HG03196 (cell line): Measurements from ENCODE around the gene TNFSF11.

Experiments
- ATAC-seq: cut with Tn5 transposase; IDR thresholded peaks from one replicate; pipeline ENCODE4 v1.9.1; 2021; ENCODE audit not compliant: unreplicated experiment

TNFSF11 gene

GRCh38 chr13:42607546-42607945 lies 33.6 kb downstream of the TNFSF11 start:
- ATAC-seq = no peak

DNA sequence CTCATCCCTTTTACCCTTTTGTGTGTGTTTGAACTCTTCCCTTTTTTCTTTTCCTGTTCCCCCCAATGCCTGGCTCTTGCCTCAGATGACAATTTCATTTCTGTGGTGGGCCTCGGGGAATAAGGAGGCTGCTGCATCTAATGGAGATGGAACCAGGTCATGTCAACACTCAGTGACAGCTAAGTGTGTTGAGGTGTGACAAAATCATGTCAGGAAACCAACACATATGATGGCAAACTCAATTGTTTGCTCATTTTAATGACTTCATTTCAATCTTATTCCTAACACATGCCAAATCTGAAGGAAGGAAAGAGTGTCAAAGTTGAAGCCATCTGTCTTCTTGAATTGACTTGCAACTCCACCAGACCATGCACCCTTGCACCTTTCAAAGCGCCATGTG lies 36.7 kb downstream of the TNFSF11 start:
- no peak for ATAC-seq

DNA sequence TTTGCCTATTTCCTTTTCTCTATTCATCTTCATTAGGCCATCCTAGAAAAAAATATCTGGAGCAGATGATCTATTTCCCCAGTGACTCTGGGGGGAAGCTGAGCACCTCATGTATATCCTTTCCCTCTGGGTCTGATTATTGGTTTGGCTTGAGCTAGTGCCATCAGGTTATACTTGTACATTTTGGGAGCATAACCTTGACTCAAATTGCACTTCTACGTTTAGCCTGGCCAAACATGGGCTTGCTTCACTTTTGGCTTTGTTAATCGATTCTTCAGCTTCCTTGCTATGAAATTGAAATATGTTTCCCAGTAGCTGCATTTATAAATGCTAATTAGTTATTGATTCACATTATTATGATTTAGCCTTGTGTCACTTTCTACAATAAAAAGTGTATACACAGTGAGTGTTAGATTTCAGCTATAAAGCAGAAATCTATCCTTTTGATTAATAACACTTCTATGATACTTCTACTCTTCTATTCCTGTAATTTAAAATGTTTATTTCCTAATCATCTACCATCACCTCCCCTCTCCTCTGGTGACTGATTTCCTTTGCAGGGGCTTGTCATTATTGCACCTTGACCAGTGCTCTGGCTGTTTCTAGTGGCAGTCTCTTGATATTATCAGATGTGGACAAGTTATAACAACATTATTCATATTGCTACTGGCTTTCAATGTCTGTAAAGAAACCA lies 37.3 kb downstream of the TNFSF11 start:
- no peak for ATAC-seq

DNA sequence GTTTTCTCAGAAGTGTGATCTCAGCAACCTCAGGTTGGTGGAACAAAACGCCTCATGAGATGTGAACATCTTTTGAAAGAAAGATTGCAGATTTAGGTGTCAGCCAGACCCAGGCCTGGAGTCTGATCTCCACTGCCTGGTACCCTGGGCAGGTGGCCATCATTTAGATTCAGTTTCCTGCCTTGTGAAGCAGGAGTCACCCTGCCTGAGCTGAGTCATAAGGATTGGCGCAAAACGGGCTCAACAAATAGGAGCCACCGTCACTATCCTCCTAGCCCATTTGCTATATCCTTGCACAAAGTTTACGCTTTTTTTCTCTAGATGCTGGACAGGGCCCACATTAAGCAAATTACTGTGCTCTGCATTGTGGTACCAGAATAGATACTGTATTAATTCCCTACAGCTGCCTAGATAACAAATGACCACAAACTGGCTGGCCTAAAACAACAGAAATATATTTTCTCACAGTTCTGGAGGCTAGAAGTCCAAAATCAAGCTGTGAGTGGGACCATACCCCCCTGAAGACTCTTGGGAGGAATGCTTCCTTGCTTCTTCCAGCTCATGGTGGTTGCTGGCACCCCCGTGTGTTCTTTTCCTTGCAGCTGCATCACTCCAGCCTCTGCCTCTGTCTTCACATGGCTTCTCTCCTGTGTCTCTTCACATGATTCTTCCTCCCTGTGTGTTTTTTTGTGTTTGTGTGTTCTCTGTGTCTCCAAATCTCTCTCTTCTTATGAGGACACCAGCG lies 38.2 kb downstream of the TNFSF11 start:
- ATAC-seq = no peak

DNA sequence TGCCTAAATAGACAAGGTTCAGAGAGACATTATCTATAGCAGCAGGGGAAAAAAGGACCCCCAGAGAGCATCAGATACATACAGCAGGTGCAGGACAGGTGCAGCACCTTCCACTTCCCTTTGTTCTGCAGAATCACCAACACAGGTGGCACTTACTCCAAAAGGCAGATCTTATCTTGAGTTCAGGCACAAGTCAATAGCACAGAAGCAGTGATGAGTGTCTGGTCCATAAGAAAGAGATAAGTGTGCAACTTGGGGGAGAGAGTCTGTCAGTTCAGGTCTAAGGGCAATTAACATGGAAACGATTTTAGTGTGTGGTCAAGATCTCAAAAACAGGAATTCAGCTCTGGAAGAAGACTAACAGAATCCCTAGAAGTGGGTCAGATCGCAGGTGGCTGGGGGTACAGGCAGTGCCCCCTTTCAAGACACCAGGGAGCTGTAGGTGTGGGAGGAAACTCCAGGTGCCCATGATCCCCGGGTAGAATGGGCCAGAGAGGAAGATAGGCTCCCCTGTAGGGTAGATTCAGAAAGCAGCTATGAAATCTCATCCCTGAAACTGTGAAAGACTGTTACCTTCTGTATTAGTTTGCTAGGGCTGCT lies 40.6 kb downstream of the TNFSF11 start:
- no peak for ATAC-seq

DNA sequence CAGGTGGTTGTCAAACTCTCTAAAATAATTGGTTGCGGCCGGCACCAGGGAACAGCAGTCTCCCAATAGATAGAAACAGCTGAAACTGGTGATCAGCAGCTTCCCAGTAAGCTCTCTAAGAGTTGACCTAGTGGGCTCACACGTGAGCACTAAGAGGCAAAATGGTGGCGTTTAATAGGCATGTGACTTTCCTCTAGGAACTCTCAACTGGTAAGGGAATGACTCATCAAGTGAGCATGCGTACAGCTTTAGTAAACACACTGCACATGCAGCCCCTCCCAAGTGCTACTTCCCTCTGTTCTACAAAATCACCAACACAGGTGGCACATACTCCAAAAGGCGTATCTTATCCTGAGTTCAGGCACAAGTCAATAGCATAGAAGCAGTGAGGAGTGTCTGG lies 41.7 kb downstream of the TNFSF11 start:
- ATAC-seq = no peak

GRCh38 chr13:42617221-42617620 lies 43.3 kb downstream of the TNFSF11 start:
- ATAC-seq = no peak

- no peak for ATAC-seq
These were observed 50.0 kb downstream of the TNFSF11 start for GRCh38 chr13:42623916-42624315.

- no peak for ATAC-seq
These were observed 51.7 kb downstream of the TNFSF11 start for GRCh38 chr13:42625611-42626010.

DNA sequence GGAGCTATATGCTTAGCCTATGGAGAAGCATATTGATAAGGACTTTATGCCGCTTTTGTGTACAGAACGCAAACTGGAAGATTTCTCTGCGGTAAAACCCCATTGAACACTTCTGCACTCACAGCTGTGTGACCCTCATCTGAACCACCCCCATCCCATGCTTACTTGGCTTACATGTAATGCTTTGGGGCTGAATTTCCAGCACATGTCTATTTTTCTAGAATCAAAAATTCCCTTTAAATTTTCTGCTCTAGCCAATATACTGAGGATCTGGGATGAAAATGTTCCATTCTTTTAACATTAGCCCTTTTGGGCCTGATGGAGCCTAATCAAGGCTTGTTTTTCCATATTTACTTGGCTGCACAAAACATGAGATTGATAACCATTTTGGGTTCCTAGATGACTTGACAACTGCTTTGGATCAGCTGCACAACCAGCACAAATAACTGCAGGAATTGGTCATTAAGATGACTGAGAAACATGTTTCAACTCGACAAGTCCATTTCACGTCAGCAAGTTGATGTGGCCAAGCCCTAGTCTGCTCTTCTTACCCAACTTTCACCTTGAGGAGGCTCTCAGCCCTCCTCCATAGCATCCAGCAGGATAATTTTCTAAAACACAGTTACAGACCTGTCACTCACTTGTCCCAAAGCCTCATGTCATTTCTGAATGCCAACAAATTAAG lies 52.4 kb downstream of the TNFSF11 start:
- ATAC-seq = no peak

GRCh38 chr13:42628666-42629065 lies 54.7 kb downstream of the TNFSF11 start:
- ATAC-seq = no peak

DNA sequence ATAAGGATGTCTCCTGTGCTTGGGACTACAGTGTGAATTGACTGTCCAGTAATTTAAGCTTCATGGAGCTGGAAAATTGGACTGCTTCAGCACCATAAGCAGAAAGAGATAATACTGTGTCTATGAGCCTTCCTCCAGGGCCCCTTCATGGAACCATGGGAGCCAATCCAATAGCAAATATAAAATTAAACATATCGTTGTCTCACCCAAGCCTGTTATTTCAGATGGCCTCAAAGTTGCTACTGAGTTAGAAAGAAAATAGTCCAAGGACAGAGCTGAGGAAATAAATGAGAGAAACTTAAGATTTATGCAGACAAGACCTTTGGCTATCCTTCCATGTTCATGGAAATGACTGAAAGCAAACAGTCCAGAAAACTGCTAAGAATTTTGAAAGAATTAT lies 57.2 kb downstream of the TNFSF11 start:
- ATAC-seq = no peak

GRCh38 chr13:42633495-42633894 lies 59.5 kb downstream of the TNFSF11 start:
- no peak for ATAC-seq

DNA sequence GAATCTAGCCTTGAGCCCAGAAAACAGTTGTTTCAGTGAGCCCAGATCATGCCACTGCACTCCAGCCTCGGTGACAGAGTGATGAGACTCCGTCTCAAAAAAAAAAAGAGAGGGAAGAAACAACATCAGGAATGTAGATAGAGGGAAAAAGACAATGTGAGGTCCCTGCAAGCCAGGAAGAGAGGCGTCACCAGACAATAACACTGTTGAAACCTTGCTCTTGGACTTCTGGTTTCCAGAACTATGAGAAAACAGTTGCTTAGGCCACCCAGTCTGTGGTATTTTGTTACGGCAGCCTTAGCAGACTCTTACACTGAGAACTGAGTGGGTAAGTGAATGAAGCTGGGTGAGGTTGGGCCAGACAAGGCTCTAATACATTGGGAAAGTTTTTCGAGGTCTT lies 64.1 kb downstream of the TNFSF11 start:
- no peak for ATAC-seq

DNA sequence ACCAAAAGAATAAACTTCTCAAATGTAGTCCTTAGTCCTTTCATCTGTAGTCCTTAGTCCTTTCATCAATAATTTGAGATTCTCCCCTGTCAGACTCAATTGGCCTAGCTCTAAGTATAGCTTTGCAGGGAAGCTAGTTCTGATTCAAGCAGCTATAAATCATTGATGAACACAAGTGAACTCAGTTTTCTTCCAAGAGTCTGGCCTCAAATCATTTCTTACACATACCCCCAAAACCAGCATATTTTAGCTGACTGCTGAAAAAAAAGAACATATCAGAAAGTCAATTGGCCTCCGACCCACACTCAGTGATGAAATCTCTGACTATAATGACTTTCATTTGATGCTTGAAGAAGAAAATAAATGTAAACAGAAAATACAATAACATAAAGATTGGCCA lies 64.9 kb downstream of the TNFSF11 start:
- ATAC-seq = no peak

- no peak for ATAC-seq
These were observed 69.1 kb downstream of the TNFSF11 start for GRCh38 chr13:42643076-42643475.

GRCh38 chr13:42644841-42645240 lies 70.9 kb downstream of the TNFSF11 start:
- ATAC-seq = no peak

DNA sequence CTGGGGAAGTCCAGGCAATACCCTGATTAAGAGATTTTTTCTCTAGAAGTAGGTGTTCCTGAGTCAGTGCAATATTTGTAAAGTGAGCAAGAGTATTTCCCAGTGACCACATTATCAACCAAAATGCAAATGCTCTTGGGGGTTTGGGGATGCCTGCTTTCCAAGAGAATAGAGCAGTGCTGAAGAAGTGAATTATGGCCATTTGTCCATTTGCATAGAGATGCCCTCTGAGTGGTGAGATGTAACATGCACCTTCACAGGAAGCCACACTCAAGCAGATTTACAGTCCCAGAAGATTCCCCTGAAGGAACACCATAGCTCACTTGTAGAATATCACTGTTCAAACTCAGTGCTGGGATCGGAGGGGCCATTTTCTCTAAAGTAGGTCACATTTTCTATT lies 71.8 kb downstream of the TNFSF11 start:
- ATAC-seq = no peak

- ATAC-seq = no peak
These were observed 75.2 kb downstream of the TNFSF11 start for GRCh38 chr13:42649141-42649540.

DNA sequence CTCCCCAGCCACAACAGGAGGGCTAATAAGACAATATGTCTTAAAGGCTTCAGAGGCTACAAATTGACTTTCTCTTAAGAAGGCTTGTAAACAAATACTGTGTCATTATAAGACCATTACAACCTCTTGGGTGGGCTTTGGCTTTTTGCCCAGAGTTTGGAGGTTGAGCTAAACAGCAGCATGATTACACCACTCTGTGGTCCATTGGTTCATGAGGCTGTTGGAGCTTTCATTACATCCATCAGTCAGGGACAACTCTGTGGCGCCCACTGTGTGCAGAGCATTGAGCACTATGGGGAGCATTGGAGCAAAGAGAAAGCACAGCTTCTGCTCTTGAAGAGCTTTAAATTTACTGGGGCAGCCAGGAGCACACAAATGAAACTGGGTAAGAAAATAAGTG lies 75.9 kb downstream of the TNFSF11 start:
- no peak for ATAC-seq

- no peak for ATAC-seq
These were observed 76.6 kb downstream of the TNFSF11 start for GRCh38 chr13:42650506-42650905.
